Erythroblast (primary cell): Measurements from ENCODE around the gene FBXL7.

ENCODE experiments used
- DNase-seq, 2 experiments: peaks; one replicate each; lab custom pipeline; 2025; lab: John Stamatoyannopoulos, UW
- GATA1 ChIP-seq: IDR thresholded peaks from 2 replicates; pipeline ENCODE4 v1.6.1; 2011; ENCODE audit warnings: low read depth, mild to moderate bottlenecking, control low read depth, low read length, moderate library complexity
- POLR2A ChIP-seq: IDR thresholded peaks from 2 replicates; pipeline ENCODE4 v1.6.1; 2011; ENCODE audit warnings: mild to moderate bottlenecking, low read length

The FBXL7 gene

DNA sequence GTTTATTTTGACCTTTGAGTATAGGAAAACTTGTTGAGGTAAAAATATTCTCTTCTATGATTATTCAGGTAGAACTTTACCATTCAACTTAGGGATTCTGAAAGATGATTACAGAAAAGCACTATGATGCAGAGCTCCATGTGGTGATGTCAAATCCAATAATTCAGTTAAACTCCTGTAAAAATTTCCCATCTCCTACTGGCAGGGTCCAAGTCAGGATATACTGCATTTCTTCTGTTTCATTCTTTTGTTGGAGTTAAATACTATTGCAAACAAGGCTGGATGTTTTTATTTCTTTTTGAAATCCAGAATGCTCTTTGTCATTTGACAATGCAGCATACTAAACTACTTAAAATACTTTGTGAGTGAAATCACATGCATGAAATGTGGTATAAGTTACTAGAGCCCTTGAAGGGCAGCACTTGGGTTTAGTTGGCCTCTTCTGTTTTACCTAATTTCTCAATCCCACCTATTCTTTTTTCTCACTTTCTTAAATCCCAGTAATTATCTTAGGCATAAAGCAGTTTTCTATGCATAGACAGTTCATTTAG lies 204.5 kb downstream of the FBXL7 start:
- TF ChIP-seq POLR2A: no peak
- no peak for TF ChIP-seq GATA1
- no peak for DNase-seq

DNA sequence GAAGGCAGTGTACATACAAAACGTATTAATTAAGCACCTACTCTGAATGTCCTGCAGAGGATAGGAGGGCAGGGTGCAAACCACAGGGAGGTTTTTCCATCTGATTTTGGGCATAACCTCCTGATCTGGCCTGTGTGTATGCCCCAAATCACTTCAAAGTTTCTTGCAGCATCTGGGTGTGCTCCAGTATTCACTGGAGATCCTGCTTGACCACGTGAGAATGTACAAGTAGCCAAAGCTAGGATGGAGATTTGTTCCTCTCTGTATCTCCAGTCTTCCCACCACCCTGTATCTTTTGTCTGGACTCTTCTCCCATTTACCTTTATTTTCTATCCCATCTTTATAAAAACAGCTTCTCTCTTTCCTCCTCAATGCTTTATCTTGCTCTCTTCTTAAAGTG lies 207.7 kb downstream of the FBXL7 start:
- no peak for TF ChIP-seq POLR2A
- no peak for TF ChIP-seq GATA1
- no peak for DNase-seq

DNA sequence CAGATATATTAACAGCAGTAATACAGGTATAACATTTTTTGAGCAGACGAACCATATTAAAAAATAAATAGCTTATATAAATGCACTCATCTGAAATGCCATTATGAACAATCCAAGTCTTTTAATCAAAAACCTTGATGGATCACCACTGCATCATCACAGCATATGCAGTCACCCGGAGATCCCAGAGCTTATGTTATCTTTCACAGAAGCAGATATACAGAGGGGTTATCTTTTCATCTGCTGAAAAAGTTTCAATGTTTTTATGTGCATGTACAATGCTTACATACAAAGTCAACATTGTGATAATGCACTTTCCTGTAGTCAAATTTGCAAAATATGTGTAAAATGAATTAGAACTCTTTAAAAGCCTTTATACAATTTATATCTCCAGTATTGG lies 211.9 kb downstream of the FBXL7 start:
- no peak for TF ChIP-seq POLR2A
- no peak for TF ChIP-seq GATA1
- DNase-seq: no peak

DNA sequence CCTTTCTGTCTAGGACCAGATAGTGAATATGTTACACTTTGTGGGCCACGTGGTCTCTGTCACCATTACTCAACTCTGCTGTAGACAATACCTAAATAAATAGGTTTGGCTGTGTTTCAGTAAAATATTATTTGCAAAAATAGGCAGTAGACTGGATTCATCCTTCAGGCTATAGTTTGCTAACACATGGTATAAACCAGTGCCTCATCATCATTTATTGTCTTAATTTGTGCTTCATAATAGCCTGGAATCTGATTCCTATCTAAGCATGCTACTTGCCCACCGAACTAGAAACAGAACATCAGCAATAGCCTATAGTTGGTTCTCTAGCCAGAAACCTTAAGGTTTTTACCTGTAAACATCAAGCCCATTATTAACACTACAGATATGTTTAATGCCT lies 215.6 kb downstream of the FBXL7 start:
- DNase-seq: no peak
- TF ChIP-seq POLR2A (no peak), GATA1 (no peak)

DNA sequence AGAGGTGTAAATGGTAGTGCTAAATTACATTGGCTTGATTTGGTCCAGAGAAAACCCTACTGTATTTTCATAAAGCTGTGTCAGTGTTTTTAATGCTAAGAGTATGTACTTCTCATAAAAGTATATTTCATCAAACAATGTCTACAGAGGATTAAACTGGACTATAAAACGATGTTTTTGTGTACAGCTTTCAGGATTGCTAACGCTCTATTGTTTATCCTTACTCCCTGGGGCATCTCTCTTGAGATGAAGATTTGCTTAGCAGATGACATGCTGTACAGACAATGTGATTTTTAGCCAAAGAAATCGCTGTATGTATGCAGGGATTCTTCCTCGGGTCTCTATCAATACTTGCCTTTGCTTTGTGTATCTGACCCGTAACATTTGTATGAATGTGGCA lies 216.0 kb downstream of the FBXL7 start:
- no peak for DNase-seq

DNA sequence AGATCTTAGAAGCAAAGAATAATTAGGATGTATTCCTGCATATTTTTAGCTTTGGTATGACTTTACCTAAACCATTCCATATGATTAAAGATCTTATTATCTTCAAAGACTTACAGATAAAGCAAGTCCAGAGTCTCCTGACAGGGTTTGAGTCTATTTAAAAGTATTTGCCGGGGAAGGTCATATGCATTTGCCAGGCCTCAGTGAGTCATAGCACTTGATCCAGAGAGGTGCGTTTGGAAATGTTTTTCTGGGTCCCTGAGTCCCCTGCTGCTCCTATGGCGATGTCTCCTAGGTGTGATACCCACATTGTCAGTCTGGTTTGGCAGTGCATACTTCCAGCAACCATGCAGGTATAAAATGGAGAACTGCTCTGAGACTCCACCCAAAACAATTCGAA lies 217.0 kb downstream of the FBXL7 start:
- TF ChIP-seq POLR2A: no peak
- no peak for TF ChIP-seq GATA1
- no peak for DNase-seq

More for the DNA sequence above, 216.0 kb downstream of the FBXL7 start:
- TF ChIP-seq GATA1: no peak
- TF ChIP-seq POLR2A: no peak

DNA sequence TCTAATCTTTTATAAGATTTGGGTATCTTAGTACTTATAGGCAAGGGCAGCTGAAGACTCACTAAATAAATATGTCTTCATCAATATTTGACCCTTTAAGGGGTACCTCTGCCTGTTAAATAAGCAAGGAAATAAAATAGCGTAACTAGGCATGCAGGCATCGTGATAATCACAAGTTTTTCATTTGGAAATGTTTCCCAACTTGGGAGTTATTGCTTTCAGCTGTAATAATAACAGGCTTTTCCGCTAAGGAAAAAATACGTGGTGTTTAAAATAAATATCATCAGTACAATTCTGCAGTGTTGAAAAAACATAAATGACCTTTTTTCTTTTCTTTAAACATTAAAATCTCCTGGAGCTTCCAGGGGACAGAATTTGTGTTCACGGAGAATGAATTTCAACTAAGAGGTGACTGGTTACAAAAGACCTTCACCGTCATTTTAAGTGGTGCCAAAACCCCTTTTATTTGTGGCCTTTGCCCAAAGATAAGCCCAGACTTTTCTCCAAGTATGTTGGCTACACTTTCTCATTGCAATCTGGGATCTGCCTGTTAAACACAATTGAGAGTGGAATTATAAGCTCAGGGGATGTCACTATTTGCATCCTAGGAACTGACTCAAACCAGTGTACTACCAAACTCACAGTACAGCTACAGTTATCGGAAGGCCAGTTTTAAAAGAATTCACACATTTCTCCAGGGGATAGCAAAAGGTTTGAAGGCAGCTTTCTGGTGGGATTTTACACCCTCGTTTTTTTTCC lies 218.6 kb downstream of the FBXL7 start:
- DNase-seq: no peak
- TF ChIP-seq POLR2A: no peak
- TF ChIP-seq GATA1: no peak

DNA sequence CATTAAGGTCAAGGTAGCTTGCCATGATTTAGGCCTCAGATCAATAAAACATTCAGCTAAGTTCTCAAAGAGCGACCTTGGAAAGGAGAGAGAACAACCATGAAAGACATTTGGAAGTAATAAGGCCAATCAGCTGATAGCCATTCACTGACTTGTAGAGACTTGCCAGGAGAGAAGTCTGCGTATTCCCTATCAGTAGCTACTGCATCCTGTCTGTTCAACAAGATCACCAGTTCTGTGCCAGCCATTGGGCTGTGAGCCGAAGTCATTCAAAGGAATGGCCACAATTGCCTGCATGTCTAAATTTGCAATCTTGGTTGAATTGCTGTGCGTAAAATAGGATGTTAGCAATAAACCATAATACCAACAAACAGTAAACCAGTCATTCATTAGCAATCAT lies 219.8 kb downstream of the FBXL7 start:
- TF ChIP-seq POLR2A: no peak
- TF ChIP-seq GATA1: no peak
- DNase-seq: no peak

DNA sequence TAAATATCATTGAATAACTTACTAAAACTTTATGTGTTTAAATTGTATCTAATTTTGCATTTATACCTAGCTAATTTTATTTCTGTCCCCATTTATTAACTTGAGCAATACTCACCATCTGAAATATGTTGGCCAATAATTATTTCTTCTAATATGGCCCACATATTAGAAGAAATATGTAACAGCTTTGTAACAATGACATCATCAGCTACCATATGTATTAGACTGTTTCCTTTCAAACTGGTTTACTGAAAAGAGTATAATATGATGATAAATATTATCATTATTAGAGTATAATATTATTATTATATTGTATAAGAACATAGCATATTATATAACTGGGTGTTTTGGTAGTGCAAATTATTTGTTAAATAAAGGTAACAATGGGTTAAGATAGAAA lies 220.5 kb downstream of the FBXL7 start:
- TF ChIP-seq GATA1: no peak
- TF ChIP-seq POLR2A: no peak
- DNase-seq: no peak

DNA sequence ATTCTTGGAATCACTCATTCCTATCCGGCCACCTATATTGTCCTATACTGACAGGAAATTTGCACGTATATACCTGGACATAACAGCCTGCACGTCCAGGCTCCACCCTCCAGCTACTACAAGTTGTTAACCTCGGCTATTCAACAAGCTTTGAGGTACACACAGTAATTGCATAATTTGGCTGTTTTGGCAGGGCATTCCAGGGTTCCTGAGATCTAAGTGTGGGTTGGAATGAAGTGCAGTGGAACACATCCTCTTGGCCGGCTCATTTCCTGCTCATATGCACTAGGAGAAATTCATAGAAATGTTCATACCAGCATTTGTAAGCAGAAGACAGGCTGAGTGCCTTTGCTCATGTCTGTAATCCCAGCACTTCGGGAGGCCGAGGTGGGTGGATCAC lies 222.3 kb downstream of the FBXL7 start:
- TF ChIP-seq GATA1: no peak
- no peak for TF ChIP-seq POLR2A
- no peak for DNase-seq

DNA sequence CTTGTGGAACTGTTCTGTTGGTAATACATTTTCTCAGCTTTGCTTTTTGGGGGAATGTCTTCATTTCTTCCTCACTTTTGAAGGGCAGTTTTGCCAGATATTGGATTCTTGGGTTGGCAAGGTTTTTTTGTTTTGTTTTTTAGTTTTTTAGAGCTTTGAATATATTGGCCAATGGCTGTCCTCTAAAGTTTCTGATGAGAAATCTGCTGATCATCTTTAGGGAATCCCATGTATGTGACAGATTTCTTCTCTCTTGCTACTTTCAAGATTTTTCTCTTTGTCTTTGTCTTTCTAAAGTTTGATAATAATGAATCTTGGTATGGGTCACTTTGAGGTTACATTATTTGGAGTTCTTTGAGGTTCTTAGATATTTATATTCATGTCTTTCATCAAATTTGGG lies 227.4 kb downstream of the FBXL7 start:
- TF ChIP-seq GATA1 (no peak), POLR2A (no peak)
- no peak for DNase-seq

DNA sequence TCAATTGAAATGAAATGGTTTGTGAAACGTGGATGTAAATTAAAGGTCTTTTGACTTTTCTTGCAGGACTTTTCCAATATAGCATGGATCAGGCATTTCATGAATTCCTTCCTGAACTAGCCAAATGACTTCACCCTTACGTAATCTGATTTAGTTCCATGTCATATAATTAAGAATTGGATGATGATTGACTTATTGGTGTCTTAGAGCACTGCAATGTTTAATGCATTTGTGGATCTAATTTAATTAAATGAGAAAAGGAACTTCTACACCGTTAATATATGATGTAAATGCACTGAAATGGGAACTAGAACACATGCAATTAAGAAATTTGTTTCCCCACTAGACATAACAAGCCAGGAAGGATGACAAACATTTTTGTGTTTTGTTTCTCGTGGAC lies 228.8 kb downstream of the FBXL7 start:
- no peak for DNase-seq
- TF ChIP-seq GATA1 (no peak), POLR2A (no peak)

DNA sequence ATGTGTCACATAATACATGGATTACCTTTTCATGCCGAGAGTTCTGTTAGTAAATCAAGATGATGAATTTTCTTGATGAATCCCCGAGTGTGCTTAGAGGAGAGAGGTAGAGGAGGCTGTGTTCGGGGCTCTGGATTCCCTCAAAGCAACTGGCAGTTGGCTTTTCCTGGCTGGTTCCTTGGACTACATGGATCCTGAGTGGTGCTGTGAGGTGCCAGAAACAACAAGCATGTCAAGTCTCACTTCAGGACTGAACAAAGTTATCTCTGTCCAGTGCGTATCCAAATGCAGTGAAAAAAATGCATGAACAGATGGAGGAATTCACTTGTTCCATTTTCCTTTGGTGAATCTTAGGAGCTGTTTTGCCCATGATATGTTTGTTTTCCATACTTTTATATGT lies 231.7 kb downstream of the FBXL7 start:
- TF ChIP-seq GATA1: no peak
- TF ChIP-seq POLR2A: no peak
- no peak for DNase-seq

DNA sequence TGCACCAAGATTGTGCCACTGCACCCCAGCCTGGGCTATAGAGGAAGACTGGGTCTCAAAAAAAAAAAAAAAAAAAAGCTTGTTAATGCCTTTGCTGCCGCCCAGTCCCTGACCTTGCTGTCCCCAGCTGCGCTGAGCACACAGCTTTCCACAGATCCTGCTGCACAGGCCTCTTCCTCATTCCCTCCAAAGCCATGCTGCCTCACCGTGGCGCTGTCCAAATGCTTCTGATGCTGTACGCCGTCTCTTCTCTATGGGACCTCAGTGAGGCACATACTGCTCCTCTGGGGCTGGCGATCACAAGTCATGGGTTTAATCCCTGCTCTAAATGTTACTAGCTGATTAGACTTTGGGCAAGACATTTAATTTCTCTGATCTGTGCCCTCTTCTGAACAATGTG lies 234.1 kb downstream of the FBXL7 start:
- DNase-seq: no peak
- no peak for TF ChIP-seq POLR2A
- no peak for TF ChIP-seq GATA1
